ENCODE data around the gene PPARG. TPM values are rescaled to one million over a fixed set of nuclear protein-coding genes. Genes with fewer than 3 reads are reported as not detected.
A peak's percentile ranks its signal among the peaks of the same experiment; 100 is the strongest.
"Not testable (repeated sequence)": the region's sequence is repeated elsewhere in the genome, so short reads cannot be mapped to it uniquely, and the experiment has no call there.

Gene PPARG
- total RNA-seq, 1 experiment from 2014 or later, result 19.4 TPM

GRCh38 chr3:12370758-12371157, 81.9 kb downstream of the PPARG start:
- DNase-seq (ENCODE audit: extremely low read depth, low read depth), result no peak

- DNase-seq (ENCODE audit: extremely low read depth, low read depth), result no peak
Measured at GRCh38 chr3:12371525-12372140, 82.8 kb downstream of the PPARG start.

GRCh38 chr3:12372741-12373280, 83.9 kb downstream of the PPARG start:
- no peak for DNase-seq (ENCODE audit: extremely low read depth, low read depth)

DNA sequence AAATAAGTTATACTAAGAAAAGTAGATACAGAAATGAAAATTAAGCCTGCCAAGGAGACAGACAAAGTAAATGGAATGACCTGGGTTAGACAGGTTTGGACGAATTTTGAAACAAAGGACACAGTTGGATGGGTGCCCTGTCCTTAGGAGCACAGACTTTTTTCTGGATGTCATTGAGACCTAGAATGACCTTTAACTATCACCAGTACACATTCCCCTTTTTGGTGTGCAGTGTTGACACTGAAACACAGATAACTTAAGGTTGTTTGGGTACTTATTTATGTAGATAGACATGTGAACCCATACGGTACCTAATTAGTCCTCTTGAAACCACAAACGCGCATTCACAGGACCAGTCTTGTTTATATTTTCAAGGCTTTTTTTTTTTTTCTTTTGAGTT, 86.7 kb downstream of the PPARG start:
- no peak for DNase-seq (ENCODE audit: extremely low read depth, low read depth)

DNA sequence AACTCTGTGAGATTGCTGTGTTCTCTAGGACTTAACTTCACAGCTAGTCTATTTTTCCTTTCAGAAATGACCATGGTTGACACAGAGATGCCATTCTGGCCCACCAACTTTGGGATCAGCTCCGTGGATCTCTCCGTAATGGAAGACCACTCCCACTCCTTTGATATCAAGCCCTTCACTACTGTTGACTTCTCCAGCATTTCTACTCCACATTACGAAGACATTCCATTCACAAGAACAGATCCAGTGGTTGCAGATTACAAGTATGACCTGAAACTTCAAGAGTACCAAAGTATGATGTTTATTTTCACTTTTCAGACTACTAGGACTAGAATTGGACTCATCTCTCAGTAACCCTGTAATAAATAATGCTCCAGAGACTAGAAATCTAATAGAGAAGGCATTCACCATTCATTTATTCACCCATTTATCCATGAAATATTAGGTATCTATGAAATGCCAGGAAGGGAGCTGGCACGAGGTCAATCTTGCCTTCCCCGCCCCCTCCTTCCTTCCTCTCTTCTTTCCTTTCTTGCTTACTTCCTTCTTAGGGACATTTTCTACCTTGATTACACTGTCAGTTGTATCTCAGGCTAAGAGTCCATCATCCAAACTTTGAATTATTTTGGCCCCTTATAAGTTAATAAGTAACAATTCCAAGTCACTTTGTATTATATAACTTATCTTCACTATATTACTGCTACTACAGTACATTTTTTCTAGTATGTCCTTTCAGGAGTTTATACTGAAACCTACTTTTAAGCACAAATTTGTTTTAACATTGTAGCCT, 91.0 kb downstream of the PPARG start:
- no peak for DNase-seq (ENCODE audit: extremely low read depth, low read depth)

DNA sequence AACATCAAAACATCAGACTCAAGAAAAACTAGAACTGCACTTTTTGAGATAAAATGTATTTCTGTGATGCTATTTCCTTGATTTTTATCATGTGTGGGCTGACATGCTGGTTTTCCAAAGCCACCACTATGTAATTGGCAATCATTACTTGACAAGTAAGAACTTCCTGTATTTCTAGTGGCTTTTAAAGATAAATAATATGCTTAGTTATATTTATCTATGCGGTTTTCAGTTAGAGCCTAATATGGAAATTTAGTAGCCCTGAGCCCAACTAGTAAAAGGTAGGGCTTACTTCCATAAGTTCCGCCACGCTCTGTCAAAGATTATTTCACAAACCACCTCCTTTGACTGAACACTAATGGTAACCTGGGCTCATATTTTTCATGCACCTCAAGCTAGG, 91.6 kb downstream of the PPARG start:
- no peak for DNase-seq (ENCODE audit: extremely low read depth, low read depth)

DNA sequence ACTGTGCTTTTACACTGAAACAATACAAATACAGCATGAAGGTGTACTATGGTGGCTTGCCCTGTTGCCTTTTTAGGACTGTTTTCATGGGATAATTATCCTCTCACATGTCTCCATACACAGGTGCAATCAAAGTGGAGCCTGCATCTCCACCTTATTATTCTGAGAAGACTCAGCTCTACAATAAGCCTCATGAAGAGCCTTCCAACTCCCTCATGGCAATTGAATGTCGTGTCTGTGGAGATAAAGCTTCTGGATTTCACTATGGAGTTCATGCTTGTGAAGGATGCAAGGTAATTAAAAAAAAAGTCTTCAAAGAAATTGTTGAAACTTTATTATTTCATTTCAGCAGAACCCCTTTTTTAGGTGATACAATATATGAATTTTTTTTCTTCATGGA, 92.3 kb downstream of the PPARG start:
- DNase-seq (ENCODE audit: extremely low read depth, low read depth), result no peak

- no peak for DNase-seq (ENCODE audit: extremely low read depth, low read depth)
Measured at GRCh38 chr3:12383218-12383617, 94.3 kb downstream of the PPARG start.

- no peak for DNase-seq (ENCODE audit: extremely low read depth, low read depth)
Measured at GRCh38 chr3:12384451-12385233, 95.8 kb downstream of the PPARG start.

DNA sequence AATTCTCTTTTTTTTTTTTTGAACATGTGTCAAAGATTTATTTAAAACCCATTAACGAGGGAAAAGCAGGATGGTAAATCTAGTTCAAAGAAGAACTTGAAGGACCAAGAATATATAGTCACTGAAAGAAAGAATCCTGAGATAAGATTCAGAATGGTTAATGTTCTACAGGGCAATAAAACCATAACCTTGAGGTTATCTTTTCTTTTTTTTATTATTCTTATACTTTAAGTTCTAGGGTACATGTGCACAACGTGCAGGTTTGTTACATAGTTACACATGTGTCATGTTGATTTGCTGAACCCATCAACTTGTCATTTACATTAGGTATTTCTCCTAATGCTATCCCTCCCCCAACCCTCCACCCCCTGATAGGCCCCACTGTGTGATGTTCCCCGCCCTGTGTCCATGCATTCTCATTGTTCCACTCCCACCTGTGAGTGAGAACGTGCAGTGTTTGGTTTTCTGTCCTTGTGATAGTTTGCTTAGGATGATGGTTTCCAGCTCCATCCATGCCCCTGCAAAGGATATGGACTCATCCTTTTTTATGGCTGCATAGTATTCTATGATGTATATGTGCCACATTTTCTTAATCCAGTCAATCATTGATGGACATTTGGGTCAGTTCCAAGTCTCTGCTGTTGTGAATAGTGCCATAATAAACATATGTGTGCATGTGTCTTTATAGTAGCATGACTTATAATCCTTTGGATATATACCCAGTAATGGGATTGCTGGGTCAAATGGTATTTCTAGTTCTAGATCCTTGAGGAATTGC, 97.8 kb downstream of the PPARG start:
- not testable (repeated sequence) for DNase-seq (ENCODE audit: extremely low read depth, low read depth)

DNA sequence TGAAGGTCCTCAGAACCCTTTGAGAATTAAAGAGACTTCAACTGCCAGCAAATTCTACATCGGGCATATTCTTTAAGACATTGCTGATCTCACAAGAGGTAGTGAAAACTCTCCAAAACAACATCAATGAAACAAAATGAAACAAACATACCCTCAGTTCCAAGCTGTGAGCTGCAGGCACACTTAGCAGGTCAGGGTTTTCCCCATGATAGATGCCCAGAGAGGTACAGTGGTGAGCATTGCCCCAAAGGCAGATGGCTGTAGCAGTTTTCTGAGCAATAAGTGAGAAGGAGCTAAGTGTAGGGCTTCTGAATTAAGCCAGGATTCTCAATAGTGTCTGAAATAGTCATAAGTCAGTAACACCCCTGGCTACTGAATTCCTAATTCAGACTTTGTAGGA, 99.3 kb downstream of the PPARG start:
- DNase-seq (ENCODE audit: extremely low read depth, low read depth), result no peak

- no peak for DNase-seq (ENCODE audit: extremely low read depth, low read depth)
Measured at GRCh38 chr3:12392101-12392878, 103.4 kb downstream of the PPARG start.

GRCh38 chr3:12393894-12394293, 105.0 kb downstream of the PPARG start:
- DNase-seq (ENCODE audit: extremely low read depth, low read depth), result peak; percentile 72

- no peak for DNase-seq (ENCODE audit: extremely low read depth, low read depth)
Measured at GRCh38 chr3:12394569-12395271, 105.8 kb downstream of the PPARG start.

DNA sequence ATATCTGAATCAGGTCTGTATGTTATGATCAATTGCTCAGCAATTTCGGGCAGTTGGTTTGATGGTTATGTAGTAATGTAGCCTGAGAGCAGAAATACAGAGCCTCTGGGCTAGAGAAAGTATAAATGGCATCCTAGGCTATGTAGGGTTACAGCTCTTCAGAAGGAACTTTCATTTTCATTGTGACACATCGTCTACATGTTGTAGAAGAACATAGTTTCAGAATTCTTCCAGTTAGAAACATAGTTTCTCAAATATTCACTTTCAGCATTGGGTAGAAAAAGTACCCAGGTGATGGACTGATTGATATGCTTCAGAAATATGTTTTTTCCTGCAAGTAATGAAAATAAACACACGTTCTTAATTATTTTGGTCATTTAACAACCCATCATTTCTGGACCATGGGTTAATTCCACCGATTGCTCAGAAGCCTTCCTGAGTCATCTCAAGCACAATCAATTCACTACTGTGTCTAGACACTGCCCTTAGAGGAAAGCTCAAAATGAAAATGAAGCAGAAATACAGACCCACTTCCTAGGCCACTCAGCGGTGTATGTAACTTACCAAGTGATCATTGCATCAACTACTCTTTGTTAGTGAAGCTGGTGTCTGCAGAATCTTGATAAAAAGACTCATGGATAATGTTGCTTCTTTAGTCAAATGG, 106.6 kb downstream of the PPARG start:
- DNase-seq (ENCODE audit: extremely low read depth, low read depth), result no peak

DNA sequence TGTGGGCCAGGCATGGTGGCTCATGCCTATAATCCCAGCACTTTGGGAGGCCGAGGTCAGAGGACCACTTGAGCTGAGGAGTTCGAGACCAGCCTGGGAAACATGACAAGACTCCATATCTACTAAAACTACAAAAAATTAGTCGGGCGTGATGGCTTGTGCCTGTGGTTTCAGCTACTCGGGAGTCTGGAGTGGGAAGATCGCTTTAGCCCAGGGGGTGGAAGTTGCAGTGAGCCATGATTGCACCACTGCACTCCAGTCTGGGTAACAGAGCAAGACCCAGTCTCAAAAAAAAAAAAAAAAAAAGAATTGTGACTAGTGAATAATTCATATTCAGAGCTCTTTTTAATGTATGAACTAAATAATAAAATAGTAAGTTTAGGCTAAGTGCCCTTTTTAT, 107.6 kb downstream of the PPARG start:
- DNase-seq (ENCODE audit: extremely low read depth, low read depth), result no peak

DNA sequence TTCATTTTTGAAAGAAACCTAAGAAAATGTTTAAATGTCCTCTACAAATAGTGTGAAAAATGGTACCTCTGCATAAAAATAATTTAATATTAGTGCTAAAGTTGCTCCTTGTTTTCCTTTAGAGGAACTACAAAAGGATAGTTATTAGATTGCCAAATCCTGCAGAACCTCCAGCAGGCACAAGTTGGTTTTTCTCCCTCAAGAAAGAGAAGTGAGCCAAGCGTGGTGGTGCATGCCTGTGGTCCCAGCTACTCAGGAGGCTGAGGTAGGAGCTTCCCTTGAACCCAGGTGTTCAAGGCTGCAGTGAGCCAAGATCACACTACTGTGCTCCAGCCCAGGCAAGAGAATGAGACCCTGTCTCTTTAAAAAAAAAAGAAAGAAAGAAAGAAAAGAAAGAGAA, 110.4 kb downstream of the PPARG start:
- DNase-seq (ENCODE audit: extremely low read depth, low read depth), result no peak

DNA sequence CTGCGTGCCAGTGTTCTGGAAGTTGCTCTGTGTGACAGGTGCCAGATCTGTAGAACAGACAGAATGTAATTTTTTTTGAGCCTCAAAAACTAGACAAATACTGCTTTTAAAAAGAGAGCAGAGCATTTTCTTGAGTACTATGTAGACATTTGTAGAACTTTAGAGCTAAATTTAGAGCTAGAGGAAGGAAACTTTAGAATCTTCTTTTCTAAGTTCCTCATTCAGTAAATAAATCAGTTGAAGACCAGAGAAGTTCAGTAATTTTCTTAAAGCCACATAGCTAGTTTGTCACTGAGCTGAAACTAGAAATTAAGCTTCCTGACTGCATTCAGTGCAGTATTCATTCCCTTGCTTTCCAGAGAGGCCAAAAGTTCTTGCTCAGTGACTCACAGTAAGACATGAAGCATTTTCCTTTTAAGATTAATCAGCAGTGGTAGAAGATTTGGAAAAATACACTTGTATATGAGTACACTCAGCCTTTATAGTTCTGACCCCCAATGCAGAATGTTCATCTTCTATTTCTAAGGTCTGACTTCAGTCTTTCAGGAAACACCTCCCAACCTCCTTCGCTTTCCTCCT, 111.8 kb downstream of the PPARG start:
- no peak for DNase-seq (ENCODE audit: extremely low read depth, low read depth)
